HG03457 (cell line): ENCODE results near the gene HEATR9.

Source experiments
- ATAC-seq: cut with Tn5 transposase; IDR thresholded peaks from one replicate; pipeline ENCODE4 v1.9.1; 2021; ENCODE audit warnings: moderate number of reproducible peaks; ENCODE audit not compliant: unreplicated experiment

The HEATR9 gene

GRCh38 chr17:35865412-35866340 lies 3.0 kb downstream of the HEATR9 start:
- ATAC-seq: no peak

- no peak for ATAC-seq
Measured at GRCh38 chr17:35864853-35865252, 3.8 kb downstream of the HEATR9 start.

- no peak for ATAC-seq
Measured at GRCh38 chr17:35856603-35857002, 12.1 kb downstream of the HEATR9 start.

- no peak for ATAC-seq
Measured at GRCh38 chr17:35855965-35856364, 12.7 kb downstream of the HEATR9 start.

GRCh38 chr17:35849469-35850348 lies 19.0 kb downstream of the HEATR9 start:
- ATAC-seq: no peak

GRCh38 chr17:35847633-35848373 lies 20.9 kb downstream of the HEATR9 start:
- ATAC-seq: no peak

- ATAC-seq: no peak
Measured at GRCh38 chr17:35847006-35847405, 21.7 kb downstream of the HEATR9 start.

- no peak for ATAC-seq
Measured at GRCh38 chr17:35846055-35846809, 22.5 kb downstream of the HEATR9 start.

GRCh38 chr17:35844547-35844946 lies 24.1 kb downstream of the HEATR9 start:
- no peak for ATAC-seq

- no peak for ATAC-seq
Measured at GRCh38 chr17:35843698-35844097, 25.0 kb downstream of the HEATR9 start.

GRCh38 chr17:35842239-35842638 lies 26.5 kb downstream of the HEATR9 start:
- no peak for ATAC-seq

GRCh38 chr17:35841505-35841904 lies 27.2 kb downstream of the HEATR9 start:
- ATAC-seq: no peak

- no peak for ATAC-seq
Measured at GRCh38 chr17:35841101-35841500, 27.6 kb downstream of the HEATR9 start.

- ATAC-seq: no peak
Measured at GRCh38 chr17:35825206-35825605, 43.5 kb downstream of the HEATR9 start.

- ATAC-seq: no peak
Measured at GRCh38 chr17:35821308-35821707, 47.4 kb downstream of the HEATR9 start.

GRCh38 chr17:35819455-35819854 lies 49.2 kb downstream of the HEATR9 start:
- no peak for ATAC-seq

GRCh38 chr17:35817196-35817595 lies 51.5 kb downstream of the HEATR9 start:
- no peak for ATAC-seq

GRCh38 chr17:35816723-35817122 lies 52.0 kb downstream of the HEATR9 start:
- no peak for ATAC-seq

- ATAC-seq: no peak
Measured at GRCh38 chr17:35812456-35812855, 56.2 kb downstream of the HEATR9 start.

GRCh38 chr17:35811759-35812158 lies 56.9 kb downstream of the HEATR9 start:
- ATAC-seq: no peak
